ENCODE data around the gene GRIA4.

DNA sequence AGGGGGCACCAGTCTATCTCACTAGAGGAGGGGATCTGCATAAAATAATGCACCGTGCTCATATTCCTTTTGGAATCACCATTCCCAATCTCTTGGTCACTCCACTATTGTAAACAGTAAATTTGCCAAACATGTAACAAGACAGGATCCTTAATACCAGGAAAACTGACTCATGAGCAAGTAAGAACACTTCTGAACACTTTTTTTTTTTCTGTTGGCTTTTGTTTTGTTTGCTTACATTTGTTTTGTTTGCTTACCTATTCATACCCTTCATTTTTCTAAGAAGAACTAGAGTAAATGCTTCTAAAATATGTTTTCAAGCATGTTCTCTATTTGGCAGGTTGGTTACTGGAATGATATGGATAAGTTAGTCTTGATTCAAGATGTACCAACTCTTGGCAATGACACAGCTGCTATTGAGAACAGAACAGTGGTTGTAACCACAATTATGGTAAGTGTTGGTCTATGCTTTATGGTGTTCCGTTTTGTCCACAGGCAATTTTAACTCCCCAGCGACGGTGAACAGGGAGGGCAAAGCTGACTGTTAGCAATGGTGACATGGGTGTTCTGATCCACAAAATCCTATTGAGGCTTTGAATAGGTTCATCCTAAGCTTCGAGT lies 300.3 kb downstream of the GRIA4 start:
- TF ChIP-seq GABPA (IDR thresholded peaks at IDR 0.05 in 1 of 2, conservative IDR thresholded peaks at IDR 0.05 in 1 of 2): no peak
- no peak for TF ChIP-seq ATF3 (IDR thresholded peaks at IDR 0.05)
- TF ChIP-seq, protein P1, sequence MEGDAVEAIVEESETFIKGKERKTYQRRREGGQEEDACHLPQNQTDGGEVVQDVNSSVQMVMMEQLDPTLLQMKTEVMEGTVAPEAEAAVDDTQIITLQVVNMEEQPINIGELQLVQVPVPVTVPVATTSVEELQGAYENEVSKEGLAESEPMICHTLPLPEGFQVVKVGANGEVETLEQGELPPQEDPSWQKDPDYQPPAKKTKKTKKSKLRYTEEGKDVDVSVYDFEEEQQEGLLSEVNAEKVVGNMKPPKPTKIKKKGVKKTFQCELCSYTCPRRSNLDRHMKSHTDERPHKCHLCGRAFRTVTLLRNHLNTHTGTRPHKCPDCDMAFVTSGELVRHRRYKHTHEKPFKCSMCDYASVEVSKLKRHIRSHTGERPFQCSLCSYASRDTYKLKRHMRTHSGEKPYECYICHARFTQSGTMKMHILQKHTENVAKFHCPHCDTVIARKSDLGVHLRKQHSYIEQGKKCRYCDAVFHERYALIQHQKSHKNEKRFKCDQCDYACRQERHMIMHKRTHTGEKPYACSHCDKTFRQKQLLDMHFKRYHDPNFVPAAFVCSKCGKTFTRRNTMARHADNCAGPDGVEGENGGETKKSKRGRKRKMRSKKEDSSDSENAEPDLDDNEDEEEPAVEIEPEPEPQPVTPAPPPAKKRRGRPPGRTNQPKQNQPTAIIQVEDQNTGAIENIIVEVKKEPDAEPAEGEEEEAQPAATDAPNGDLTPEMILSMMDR (IDR thresholded peaks at IDR 0.05; ENCODE audit: low read depth, low read length, missing input control): no peak
- no peak for TF ChIP-seq RXRA (IDR thresholded peaks at IDR 0.05)
- no peak for TF ChIP-seq REST (IDR thresholded peaks at IDR 0.05)
- TF ChIP-seq YY1 (IDR thresholded peaks at IDR 0.05): no peak
- no peak for TF ChIP-seq RAD21 (IDR thresholded peaks at IDR 0.05)

Data from liver (tissue), 3 donors.